GM19239 (cell line): Measurements from ENCODE around the gene GANAB.
"Not testable (repeated sequence)": the region's sequence is repeated elsewhere in the genome, so short reads cannot be mapped to it uniquely, and the experiment has no call there.

ENCODE experiments used
- DNase-seq: peaks from one replicate; pipeline ENCODE4 v3.0.0; 2011; ENCODE audit warnings: low spot score; ENCODE audit not compliant: insufficient read length
- FAIRE-seq: peaks from 2 replicates; lab custom pipeline; 2011; peaks lifted over from hg19 to GRCh38; lab: Jason Lieb, UNC

The GANAB gene

GRCh38 chr11:62603776-62604299, 42.6 kb downstream of the GANAB start:
- FAIRE-seq, result no peak
- DNase-seq, result no peak

GRCh38 chr11:62603072-62603408, 43.4 kb downstream of the GANAB start:
- FAIRE-seq, result no peak
- no peak for DNase-seq

- DNase-seq (no peak), FAIRE-seq (no peak)
Measured at GRCh38 chr11:62602141-62603071, 44.0 kb downstream of the GANAB start.

GRCh38 chr11:62601372-62602140, 44.9 kb downstream of the GANAB start, which contains the start of gene MTA2:
Gene MTA2 (minus strand): TSS chr11:62601865. CDS start chr11:62601450, 415 bp downstream.
- DNase-seq (peak; percentile 98), FAIRE-seq (peak; percentile 96)

- no peak for FAIRE-seq
Measured at GRCh38 chr11:62601122-62601371, 45.4 kb downstream of the GANAB start.

GRCh38 chr11:62600367-62601121, 45.9 kb downstream of the GANAB start:
- FAIRE-seq, result no peak
- DNase-seq, result no peak

More at GRCh38 chr11:62601122-62601371, 45.4 kb downstream of the GANAB start:
- DNase-seq, result no peak

GRCh38 chr11:62599901-62600300, 46.5 kb downstream of the GANAB start:
- FAIRE-seq (peak; percentile 21), DNase-seq (no peak)

- FAIRE-seq, result peak; percentile 96
- DNase-seq, result peak; percentile 91
Measured at GRCh38 chr11:62599069-62599696, 47.2 kb downstream of the GANAB start.

GRCh38 chr11:62595124-62595523, 51.3 kb downstream of the GANAB start:
- DNase-seq (no peak), FAIRE-seq (no peak)

- DNase-seq (no peak), FAIRE-seq (peak; percentile 71)
Measured at GRCh38 chr11:62593434-62594044, 52.9 kb downstream of the GANAB start.

GRCh38 chr11:62592989-62593421, 53.4 kb downstream of the GANAB start:
- FAIRE-seq (no peak), DNase-seq (no peak)

GRCh38 chr11:62592146-62592815, 54.1 kb downstream of the GANAB start:
- no peak for FAIRE-seq
- DNase-seq, result no peak

GRCh38 chr11:62591448-62592145, 54.8 kb downstream of the GANAB start, which contains the start of gene TUT1:
Gene TUT1 (minus strand): TSS chr11:62591523. CDS start chr11:62591485, 38 bp downstream.
- FAIRE-seq (peak; percentile 96), DNase-seq (peak; percentile 84)

GRCh38 chr11:62588966-62589637, 57.3 kb downstream of the GANAB start:
- FAIRE-seq (no peak), DNase-seq (no peak)

GRCh38 chr11:62585356-62585755, 61.1 kb downstream of the GANAB start:
- not testable (repeated sequence) for DNase-seq, FAIRE-seq

GRCh38 chr11:62581735-62582134, 64.7 kb downstream of the GANAB start:
- FAIRE-seq, result not testable (repeated sequence)

GRCh38 chr11:62580959-62581715, 65.3 kb downstream of the GANAB start:
- no peak for DNase-seq
- no peak for FAIRE-seq

More at GRCh38 chr11:62581735-62582134, 64.7 kb downstream of the GANAB start:
- not testable (repeated sequence) for DNase-seq
